GM04504 (cell line): Measurements from ENCODE around the gene DPCD.
A peak's percentile ranks its signal among the peaks of the same experiment; 100 is the strongest.
"Not testable (repeated sequence)": the region's sequence is repeated elsewhere in the genome, so short reads cannot be mapped to it uniquely, and the experiment has no call there.

Experiments
- DNase-seq: peaks from one replicate; pipeline ENCODE4 v3.0.0-alpha.2; 2012; ENCODE audit warnings: low read depth

DPCD gene

DNA sequence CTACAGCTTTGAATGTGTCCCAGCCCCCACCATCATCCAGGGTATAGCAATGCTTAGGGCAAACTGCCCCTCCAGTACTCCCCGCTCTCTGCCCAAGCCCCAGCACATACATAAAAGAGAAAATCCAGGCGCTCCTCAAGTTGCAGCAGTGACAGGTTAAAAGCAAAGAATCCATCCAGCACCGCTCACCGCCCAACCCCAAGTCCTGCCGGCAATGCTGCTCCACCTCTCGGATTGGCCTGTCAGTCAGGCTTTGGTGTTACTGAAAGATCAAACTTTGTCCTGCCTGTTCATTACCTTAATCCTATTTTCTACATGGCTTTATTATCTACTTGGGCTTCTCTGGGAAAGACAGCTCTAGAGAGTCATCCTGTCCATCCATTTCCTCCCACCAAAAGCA, 31.9 kb downstream of the DPCD start:
- no peak for DNase-seq

DNA sequence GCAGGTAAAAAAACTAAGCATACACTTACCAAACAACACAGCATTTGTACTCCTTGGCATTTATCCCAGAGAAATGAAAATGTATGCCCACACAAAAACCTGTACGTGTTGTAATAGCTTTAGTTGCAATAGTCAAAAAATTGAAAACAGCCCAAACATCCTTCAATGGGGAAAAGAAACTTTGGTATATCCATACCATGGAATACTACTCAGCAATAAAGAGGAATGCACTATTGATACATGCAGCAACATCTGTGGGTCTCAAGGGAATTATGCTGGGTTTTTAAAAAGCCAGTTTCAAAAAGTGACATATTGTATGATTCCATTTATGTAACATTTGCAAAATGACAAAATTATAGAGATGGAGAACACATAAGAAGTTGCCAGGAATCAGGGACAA, 35.4 kb downstream of the DPCD start:
- DNase-seq, result no peak

DNA sequence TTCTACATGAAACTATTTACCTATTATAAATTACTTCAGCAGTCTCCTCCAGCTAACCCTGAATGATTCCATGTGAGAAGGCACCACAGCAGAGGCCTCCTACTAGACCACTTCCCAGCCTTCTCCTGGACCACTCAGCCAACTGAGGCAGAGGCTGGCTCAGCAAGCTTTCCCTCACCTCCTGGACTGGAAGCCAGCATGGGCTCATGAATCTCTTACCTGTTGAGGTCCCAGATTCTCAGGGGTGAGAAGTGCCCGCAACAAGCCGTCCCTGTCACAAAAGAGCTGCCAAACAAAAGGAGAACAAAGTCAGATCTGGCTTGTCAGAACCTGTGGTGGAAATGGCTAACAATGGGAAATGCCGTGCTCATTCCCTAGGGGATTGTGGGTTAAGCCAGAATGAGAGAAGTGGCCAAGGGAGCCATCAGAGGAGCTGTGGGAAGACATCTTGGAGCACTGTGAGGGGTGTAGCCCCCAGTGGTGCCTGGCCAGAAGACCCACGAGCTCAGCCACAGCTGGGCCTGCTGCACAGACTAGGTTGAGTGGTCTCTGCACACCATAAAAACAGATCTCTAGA, 36.5 kb downstream of the DPCD start:
- DNase-seq, result no peak

DNA sequence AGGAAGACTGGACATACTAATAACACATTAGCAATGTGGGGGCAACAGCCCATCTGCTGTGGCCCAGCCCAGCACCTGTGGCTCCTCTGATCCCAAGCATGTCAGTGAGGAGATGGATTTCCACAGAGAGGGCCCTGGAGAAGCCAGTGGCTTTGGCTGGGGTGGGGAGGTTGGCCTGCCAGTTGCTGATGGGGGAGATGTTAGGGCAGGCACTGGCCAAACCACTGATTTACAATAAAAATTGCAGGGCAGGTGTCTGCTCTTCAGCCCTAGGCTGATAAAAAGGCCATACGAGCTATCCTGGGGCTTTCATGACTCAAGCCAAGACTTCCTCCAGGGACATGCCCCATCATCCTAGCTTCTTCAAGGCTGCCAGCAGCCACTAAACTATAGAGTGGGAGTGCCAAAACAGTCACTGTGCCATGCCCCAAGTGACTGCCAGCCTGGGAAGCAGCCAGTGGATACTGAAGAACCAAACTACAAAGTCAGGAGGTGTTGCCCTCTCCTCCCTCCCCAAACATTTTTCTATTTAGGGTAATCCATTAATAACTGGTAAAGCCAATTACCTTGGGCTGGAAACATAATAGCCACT, 37.8 kb downstream of the DPCD start:
- DNase-seq, result no peak

DNA sequence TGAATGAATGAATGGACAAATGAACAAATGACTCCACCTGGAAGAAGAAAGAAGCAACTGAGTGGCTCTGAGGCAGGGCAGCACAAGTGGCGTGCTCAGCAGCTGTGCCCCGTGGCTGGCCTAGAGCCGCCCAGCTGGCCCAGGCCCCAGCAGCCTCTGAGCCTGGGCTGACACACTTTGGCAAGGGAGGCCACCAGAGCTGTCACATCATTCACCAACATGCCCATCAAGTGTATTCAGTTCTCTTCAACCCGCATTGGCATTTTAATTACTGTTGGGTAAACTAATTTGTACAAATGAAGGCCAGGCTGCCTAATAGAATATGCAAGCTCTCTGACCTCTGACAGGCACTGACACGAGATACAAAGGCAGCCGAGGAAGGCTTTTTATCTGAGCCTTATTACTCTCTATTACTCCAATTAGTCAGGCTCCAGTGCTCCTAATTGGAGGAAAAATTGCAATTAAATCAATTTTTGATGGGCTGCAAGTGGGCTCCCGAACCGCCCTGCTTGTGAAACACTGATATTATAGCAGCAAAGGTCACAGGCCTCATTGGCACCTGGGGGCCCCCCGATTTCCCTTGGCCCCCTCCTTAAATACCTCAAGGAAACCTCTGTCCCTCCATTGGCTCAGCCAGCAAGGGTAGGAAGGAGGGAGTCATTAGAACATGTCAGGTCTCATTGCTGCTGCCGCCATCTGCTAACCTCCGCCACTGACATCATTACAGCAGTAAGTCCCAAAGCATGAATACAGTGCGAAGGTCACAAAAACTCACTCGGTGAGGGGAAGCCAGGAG, 41.9 kb downstream of the DPCD start:
- no peak for DNase-seq

DNA sequence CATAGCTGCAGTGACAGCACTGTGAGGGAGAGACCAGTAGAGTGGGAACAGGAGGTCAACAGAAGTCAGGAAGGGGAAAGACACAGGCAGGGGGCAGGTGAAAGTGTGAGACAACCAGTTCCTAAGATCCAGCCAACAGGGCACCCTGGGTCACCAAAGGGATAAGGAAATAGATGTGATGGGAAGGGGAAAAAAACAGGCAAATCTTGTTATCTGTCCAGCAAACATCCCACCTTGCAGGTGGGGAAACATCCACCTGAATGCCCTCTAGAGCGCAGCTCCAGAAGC, 42.5 kb downstream of the DPCD start:
- no peak for DNase-seq

DNA sequence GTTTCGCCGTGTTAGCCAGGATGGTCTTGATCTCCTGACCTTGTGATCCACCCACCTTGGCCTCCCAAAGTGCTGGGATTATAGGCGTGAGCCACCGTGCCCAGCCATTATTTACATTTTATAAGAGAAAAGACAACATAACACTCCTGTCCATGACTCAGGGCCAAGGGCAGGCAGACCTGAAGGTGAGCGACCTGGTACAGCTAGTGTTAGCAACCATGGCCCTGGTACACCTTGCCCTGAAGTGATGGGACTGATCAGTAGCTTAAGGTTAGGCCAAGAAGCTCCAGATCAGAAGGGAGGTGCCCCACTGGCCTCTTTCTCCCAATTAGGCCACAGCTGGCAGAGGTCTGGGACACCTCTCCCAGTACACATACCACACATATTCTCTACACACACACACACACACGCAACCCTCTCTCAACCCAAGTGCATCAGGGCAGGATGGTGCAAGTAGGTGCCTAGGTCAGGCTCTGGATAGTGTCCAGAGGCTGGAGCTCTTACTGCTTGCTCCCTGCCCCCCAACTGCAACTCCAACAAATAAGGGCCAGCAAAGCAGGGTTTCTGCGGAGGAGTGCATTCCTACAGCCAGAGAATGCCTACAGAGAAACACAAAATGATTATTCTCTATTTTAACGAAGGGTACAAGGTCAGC, 43.8 kb downstream of the DPCD start:
- DNase-seq, result no peak

DNA sequence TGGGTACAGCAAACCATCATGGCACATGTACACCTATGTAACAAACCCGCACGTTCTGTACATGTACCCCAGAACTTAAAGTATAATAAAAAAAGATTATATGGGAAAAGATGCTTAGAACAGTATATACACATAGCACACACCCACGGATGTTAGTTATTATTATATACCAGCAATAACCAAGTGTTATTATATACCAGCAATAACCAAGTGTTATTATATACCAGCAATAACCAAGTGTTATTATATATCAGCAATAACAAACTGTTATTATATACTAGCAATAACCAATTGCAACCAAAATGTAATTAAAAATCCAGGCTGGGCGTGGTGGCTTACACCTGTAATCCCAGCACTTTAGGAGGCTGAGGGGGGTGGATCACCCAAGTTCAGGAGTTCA, 45.4 kb downstream of the DPCD start:
- not testable (repeated sequence) for DNase-seq

DNA sequence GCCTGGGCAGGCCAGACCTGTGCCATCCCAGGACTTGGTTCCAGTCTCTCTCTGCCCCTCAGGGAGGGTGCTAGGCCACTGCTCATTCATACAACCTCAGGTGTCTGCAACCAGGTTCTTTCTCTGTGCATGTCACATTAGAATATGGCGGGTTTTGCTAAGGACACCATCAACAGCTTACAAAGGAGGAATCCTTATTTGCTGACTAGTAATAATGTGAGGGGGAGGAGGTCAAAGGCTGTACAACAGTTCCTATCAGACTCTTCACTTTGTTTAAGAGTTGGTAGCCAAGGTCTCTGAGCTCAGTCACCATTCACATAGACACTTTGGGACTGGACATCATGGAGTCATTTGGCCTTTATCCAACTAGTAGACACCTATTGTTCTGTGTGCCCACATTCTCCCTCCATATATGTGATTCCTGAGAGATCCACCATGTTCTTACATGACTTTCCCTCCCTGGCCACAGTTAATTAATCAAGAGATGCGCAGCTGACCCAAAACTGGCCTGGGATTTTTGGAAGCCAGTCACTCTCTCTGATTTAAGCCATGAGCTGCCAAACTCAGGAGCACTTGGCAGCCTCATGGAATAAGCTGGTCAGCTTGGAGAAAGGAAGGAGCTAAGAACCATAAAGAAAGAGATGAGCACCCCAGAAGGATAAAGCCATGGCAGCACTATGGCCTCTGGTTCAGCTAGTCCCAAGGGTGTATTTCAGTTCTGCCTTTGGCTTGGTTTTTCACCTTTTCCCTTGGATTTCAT, 51.2 kb downstream of the DPCD start:
- no peak for DNase-seq

DNA sequence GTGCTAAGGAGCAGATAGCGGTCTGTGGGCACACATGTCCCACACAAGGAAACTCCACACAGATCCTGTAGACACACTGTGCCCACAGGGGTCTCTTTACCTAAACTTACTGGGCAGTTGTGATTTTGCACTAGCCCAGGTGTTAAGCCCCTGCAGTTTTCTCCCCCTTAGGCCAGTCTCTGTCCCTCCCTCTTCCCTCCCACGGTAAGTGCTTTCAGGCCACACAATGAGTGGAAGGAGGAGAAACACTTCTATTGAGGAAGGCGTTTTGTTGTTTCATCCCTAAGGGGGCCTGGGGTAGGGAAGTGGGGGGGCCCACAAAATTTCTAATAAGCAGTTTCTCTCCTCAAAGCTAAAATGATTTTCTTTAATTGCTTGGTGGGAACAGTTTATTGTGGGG, 55.4 kb downstream of the DPCD start:
- no peak for DNase-seq

DNA sequence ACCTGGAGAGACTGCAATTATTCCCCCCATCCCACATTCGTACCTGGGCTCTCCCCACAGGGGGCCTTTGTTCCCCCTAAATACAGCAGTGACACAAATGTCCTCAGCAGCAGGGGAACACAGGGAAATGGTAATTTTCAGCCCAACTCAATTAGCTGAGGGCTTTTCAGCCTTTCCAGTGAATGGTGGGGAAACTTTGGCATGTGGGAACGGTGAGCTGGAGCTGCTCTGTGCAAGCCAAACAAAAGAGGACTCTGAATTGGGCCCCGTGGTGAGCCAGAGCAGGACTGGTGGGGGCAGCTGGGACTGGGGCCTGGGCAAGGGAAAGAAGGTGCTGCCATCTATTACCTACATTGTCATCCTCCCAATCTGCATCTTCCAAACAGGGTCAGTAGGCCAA, 55.9 kb downstream of the DPCD start:
- DNase-seq, result no peak

DNA sequence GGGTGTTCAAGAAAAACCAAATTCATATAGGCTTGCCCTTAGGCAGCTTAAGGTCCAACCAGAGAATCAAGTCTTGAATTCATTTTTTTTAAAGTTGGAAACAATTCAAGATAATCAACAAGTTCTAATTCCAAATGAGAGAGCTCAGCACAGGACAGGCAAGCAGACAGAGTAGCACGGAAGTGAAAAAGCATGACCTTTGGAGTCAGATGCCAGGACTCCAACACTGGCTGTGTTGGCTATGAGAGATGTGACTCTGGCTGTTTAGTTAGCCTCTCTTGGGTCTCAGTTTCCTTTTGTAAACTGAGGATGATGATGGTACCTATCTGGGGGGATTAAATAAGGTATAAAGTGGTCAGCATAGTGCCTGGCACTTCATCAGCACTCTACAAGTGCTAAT, 57.5 kb downstream of the DPCD start:
- DNase-seq, result no peak

DNA sequence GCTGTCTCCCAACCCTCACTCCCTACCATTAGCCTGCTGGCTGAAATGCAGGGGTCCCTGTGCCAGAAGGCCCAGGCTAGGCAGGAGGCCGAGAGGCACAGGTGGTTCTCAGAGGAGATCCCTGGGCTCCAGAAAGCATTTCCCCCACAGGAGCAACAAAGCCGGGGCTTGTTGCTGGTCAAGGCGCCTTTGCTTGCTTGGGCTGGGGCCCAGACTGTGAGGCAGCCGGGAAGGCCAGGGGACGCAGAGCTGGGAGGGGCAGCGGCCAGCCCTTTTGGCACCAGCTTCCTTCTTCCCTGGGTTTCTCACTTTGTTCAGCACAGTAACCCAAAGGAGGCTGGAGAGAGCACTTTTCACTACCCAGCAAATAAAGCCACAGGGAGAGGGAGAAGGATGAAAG, 58.2 kb downstream of the DPCD start:
- DNase-seq, result no peak

DNA sequence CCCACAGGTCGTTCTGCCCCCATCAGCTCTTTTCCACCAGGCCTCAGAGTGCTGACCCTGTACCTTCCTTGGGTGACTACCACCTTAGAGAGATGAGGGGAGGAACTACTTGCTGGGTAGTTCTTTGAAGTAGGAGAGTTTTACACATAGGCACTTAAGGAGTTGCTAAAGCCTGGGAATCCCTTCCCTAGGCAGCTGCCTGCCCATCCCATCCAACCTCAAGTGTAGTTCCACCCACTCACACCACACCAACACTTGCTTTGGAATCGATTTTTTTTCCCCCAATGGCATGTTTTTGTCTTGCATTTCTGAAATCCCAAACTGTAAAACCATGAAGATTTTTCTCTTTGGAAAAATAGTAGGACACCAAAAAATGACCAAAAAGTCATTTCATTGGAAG, 59.1 kb downstream of the DPCD start:
- DNase-seq, result no peak

DNA sequence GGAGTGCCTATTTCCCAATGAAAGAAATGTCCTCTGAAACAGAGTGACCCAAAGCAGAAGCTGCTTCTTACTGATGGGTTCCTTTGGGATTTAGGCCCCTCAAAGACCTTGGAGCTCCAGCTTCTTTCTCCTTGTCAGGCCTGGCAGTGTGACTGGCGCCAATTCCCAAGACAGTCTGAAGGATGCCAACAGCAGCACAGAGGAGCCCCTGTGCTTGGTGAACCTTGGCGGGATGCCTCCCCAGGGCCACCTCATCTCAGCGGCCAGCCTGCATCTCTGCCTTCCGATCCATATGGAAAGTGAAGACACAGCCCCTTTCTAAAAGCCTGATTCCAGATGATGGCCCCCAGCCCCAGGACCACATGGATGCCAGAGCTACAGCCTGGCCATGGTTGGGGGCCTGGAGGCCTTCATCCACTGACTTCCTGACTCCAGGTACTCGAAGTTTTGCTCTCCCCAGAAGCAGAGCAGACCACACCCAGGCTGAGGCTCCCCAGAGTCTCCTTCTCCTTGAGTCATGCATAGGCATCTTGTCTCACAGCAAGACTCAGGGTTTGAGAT, 61.5 kb downstream of the DPCD start:
- no peak for DNase-seq

DNA sequence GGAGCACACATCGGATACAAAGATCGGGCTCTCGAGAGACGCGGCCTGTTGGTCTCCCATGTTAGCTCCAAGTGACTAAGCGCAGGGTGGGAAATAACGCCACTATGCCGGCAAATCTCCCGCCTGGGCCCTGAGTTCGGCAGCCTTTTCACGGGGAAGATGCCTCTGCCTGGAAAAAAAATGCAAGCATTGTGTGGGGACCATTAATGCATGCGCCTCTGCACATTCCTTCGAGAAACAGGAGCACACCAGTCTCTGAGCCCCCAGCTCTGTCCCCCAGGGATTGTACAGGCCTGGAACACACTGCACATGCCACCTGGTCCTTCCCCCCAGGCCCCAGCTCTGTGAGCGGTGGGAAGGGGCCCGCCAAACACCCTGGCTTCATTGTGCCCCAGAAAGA, 62.7 kb downstream of the DPCD start:
- no peak for DNase-seq

DNA sequence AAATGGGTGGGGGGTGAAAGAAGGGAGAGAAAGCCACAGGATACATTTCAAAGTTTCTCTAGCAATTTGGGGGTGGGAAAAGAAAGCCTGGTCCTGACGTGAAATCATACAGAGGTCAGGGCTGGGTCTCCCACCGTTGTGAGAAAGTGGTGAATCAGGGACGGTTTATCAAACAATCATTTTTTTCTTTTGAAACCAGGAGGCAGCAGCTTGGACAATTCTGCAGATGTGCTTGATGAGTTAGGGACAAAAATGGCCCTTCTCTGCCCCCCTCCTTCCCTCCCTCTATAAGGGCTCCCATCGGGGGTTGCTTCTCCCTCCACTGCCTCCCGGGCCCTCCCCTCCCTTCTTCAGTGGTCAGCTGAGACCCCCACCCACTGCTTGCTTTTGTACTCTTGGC, 63.2 kb downstream of the DPCD start:
- no peak for DNase-seq

DNA sequence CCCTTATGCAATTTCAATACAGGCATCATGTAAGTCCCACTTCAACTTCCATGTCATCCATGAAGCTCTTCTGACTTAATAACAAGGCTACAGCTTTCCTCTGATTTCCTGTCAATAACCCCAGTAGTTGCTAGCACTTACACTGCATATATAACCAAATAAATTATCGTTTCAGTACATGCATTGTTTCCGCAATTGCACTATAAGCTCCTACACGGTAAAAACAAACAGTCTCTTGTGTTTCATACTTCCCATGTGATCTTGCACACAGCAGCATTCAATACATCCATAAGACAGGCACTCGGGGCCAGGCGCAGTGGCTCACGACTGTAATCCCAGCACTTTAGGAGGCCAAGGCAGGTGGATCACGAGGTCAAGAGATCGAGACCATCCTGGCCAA, 65.4 kb downstream of the DPCD start:
- DNase-seq, result no peak

DNA sequence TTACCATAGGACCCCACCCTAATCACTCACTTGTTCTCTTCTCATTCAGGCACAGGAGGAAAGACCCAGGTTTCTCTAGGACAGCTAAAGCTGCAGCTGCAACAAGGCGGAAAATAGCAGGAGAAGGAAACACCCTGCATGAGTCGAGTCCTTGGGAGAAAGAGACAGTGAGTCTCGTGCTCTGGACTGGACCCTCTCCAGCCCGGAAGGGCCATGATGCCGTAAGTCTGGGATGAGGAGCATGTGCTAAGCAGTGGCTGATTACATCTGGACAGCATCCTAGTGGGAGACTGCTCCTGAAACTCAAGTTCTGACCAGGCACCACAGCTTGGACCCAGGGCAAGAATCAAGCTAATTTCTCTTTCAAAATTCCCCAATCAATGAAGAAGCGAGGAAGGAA, 67.4 kb downstream of the DPCD start:
- DNase-seq, result peak; percentile 25

DNA sequence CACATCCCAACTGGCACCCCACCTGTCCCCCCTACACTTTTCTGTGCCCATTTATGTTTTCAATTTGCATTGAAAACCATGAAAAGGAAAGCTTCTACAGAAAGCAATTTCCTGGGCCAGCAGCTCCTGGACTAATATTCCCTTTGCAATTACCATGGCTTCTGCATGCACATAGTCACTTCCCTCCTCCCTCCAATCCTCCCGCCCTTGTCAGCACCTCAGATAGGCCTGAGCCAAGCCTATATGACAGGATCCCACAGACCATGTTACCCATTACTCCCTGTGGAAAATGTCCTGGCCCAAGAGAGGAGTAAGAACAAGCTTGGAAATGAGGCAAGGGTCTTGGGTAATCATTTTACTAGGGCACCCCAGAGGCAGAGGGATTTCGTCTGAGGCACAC, 68.8 kb downstream of the DPCD start:
- no peak for DNase-seq

DNA sequence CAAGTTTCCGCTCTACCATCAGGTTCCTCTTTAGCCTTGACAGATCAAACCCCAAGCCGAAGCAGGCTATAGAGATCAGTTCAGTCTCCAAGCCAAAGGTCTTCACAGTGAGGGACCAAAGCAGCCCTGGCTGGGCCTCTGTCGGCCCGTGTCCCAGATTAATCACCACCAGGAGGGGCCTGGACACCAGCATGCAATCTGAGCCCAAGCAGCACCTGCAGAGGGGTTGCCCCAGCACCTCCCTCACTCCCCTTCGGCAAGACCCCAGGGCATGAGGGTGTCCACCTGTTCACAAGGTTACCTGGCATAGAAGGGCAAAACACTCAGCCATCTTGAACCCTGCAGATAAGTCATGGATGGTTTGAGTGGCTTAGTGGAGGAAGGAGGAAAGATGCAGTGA, 70.9 kb downstream of the DPCD start:
- DNase-seq, result no peak
